CD8-positive, alpha-beta memory T cell (primary cell): ENCODE measurements around the gene ABLIM2. TPM values are rescaled to one million over a fixed set of nuclear protein-coding genes. Genes with fewer than 3 reads are reported as not detected.

Experiments
- CTCF ChIA-PET: fragments of 350-600 bp; sonication (Branson Sonifier 250); formaldehyde crosslinking; loops from one replicate; lab custom pipeline; 2021; ENCODE audit warnings: antibody characterized with exemption; lab: Charles Lee
- POLR2A ChIA-PET: fragments of 350-600 bp; sonication (Branson Sonifier 250); formaldehyde crosslinking; loops from one replicate; lab custom pipeline; 2021; ENCODE audit warnings: antibody characterized with exemption; lab: Charles Lee
- DNase-seq, 5 donors: peaks; one replicate each; pipeline versions ENCODE4 v3.0.0 to v3.0.0-alpha.2; 2020 to 2022; ENCODE audit warnings: mixed read lengths in 1 of 5
- H3K27ac ChIP-seq: one replicate; pipeline ENCODE4 v1.7.0; 2013; ENCODE audit warnings: low read depth, mild to moderate bottlenecking, low read length, moderate library complexity
- H3K27me3 ChIP-seq: 2 replicates; pipeline ENCODE4 v1.7.0; 2013; ENCODE audit warnings: low read length, mild to moderate bottlenecking; ENCODE audit not compliant: insufficient read depth, poor library complexity, severe bottlenecking
- H3K36me3 ChIP-seq: 2 replicates; pipeline ENCODE4 v1.7.0; 2013; ENCODE audit warnings: mild to moderate bottlenecking, low read length, moderate library complexity; ENCODE audit not compliant: insufficient read depth
- H3K4me1 ChIP-seq: 2 replicates; pipeline ENCODE4 v1.7.0; 2013; ENCODE audit warnings: mild to moderate bottlenecking, low read length, moderate library complexity; ENCODE audit not compliant: insufficient read depth
- H3K4me3 ChIP-seq: 2 replicates; pipeline ENCODE4 v1.7.0; 2013; ENCODE audit warnings: mild to moderate bottlenecking, low read length
- H3K9me3 ChIP-seq: 2 replicates; pipeline ENCODE4 v1.7.0; 2013; ENCODE audit warnings: mild to moderate bottlenecking, low read length
- H3K27ac Mint-ChIP-seq, 8 donors: one replicate each; pipeline ENCODE4 v1.8.0; 2020 to 2021; ENCODE audit warnings: mixed read lengths in 8 of 8, mild to moderate bottlenecking in 6 of 8, inconsistent platforms in 3 of 8, moderate library complexity in 3 of 8
- H3K27me3 Mint-ChIP-seq, 2 donors: one replicate each; pipeline ENCODE4 v1.8.0; 2020 to 2021; ENCODE audit warnings: mixed read lengths in 2 of 2, mild to moderate bottlenecking in 1 of 2, moderate library complexity in 1 of 2
- H3K36me3 Mint-ChIP-seq, 3 donors: one replicate each; pipeline ENCODE4 v1.8.0; 2020 to 2021; ENCODE audit warnings: mixed read lengths in 3 of 3, inconsistent platforms in 1 of 3, mild to moderate bottlenecking in 1 of 3
- H3K4me1 Mint-ChIP-seq, 3 donors: one replicate each; pipeline ENCODE4 v1.8.0; 2020 to 2021; ENCODE audit warnings: mixed read lengths in 3 of 3, inconsistent platforms in 1 of 3, mild to moderate bottlenecking in 1 of 3
- H3K4me3 Mint-ChIP-seq, 7 donors: one replicate each; pipeline ENCODE4 v1.8.0; 2020 to 2021; ENCODE audit warnings: mixed read lengths in 7 of 7, mild to moderate bottlenecking in 6 of 7, moderate library complexity in 4 of 7, inconsistent platforms in 2 of 7
- H3K9me3 Mint-ChIP-seq, 5 donors: one replicate each; pipeline ENCODE4 v1.8.0; 2020 to 2022; ENCODE audit warnings: mixed read lengths in 5 of 5, mild to moderate bottlenecking in 3 of 5, moderate library complexity in 2 of 5, inconsistent platforms in 1 of 5
- polyA plus RNA-seq: library from polyadenylated mRNA; unstranded; fragments of 300-500 nt; fragmentation: Illumina TruSeq; gene quantifications from one replicate; pipeline ENCODE4 v1.2.3, GENCODE V29; 2021
- total RNA-seq, 2 experiments: library from RNA; stranded (reverse); gene quantifications; one replicate each; pipeline ENCODE4 v1.2.3, GENCODE V29; 2021

ABLIM2 gene
- total and polyA plus RNA-seq, 3 experiments from 2014 or later: 0.72 to 1.2 (median 1.1) TPM

DNA sequence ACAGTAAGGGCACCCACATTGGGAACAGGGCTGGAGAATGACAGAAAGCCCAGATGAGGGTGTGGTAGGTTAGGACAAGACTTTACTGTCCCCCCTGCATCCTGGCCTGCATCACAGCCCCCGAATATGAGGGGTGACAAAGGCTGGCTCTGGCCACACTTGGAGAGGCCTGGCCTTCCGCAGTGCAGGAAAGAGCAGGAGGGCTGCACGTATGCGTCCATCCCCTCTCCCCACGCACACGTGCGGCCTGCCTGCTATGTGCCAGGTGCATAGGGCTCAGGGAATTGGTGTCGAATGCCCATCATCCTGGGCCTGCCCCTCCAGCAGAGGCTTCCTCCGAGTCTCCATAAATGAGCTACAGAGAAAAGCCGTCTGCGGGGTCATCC lies 80.5 kb downstream of the ABLIM2 start:
- H3K9me3 ChIP-seq: no peaks in the 10 kb centered on the region
- no peaks in the 10 kb centered on the region for H3K4me1 ChIP-seq
- H3K36me3 ChIP-seq: no peaks in the 10 kb centered on the region
- Mint-ChIP-seq H3K4me3 (no peak overlapping the region), H3K36me3 (no peaks in the 10 kb centered on the region), H3K4me1 (no peaks in the 10 kb centered on the region), H3K27me3 (peaks cover 1 to 2% of the 10 kb centered on the region in 2 donors), H3K27ac (no peak overlapping the region), H3K9me3 (no peaks in the 10 kb centered on the region)
- no peak for DNase-seq
- H3K27ac ChIP-seq: no peak overlapping the region
- ChIA-PET POLR2A (no interaction called here), CTCF (no interaction called here)
- no peaks in the 10 kb centered on the region for H3K27me3 ChIP-seq
- H3K4me3 ChIP-seq: no peak overlapping the region

DNA sequence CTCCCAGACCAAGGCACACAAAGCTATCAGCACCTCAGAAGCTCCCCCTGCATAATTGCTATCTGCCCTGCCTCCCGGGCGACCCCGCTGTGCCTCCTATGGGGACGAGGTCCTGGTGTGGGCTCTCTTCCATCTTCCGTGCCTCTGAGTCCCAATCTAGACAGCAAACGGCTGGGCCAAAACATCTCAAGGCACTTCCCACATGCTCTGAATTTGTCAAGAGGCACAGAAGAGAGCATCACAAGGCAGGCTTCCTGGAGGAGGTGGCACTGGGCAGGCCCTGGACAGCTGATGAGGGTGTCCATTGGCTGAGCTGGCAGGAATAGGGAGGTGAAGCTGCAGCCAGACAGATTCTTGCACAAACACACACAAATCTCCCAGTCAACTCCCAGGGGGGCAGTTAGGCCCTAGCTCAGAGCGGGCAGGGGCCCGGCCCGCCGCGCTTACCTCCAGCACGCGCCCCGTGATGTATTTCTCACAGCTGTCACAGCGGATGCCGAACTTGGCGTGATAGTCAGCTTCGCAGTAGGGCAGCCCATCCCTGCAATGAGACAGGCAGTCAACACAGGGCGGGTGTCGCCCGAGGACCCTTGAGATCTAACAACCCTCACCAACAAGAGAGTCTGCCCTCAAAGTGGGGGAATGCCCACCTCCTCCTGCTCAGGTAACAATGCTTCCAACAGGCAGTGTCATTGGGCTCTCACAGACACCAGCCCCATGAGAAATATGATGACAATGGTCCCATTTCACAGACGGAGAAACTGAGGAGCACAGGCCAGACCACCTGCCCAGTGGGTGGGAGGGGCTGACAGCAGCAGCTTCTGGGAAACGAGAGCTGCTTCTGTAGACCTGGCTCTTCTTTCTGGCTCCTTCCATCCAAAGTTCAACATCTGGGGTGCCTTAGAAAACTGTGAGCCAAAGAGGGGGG lies 81.2 kb downstream of the ABLIM2 start:
- Mint-ChIP-seq H3K27me3 (peaks cover 8 to 9% of the 10 kb centered on the region in 2 donors), H3K4me1 (no peaks in the 10 kb centered on the region), H3K4me3 (no peak overlapping the region), H3K9me3 (no peaks in the 10 kb centered on the region), H3K27ac (peak overlapping the region in 1 of 8 donors; percentile 70), H3K36me3 (no peaks in the 10 kb centered on the region)
- no peak for DNase-seq
- ChIA-PET CTCF (no interaction called here), POLR2A (no interaction called here)
- H3K27me3 ChIP-seq: no peaks in the 10 kb centered on the region
- H3K27ac ChIP-seq: no peak overlapping the region
- no peaks in the 10 kb centered on the region for H3K36me3 ChIP-seq
- H3K4me1 ChIP-seq: no peaks in the 10 kb centered on the region
- H3K4me3 ChIP-seq: no peak overlapping the region
- no peaks in the 10 kb centered on the region for H3K9me3 ChIP-seq

DNA sequence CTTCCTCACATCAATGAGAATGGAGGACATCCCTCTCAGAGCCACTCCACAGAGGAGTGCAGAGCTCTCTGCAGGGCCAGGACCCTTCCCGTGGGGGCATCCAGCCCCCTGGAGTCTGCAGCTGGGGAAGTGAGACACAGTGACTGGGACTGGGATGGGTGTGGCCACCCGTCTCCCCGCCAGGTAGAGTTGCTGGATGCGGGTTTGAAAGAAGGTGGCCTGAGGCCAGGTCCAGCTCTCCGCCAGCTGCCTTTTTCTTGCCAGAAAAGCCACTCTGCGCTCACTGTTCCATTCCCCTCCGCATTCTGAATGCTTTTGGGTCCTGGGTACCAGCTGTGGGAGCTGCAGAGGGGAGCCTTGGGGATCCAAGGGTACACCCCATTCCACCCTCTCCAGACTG lies 82.6 kb downstream of the ABLIM2 start:
- Histone ChIP-seq H3K27ac (no peak overlapping the region), H3K4me3 (no peak overlapping the region), H3K9me3 (no peaks in the 10 kb centered on the region), H3K27me3 (no peaks in the 10 kb centered on the region), H3K4me1 (no peaks in the 10 kb centered on the region), H3K36me3 (no peaks in the 10 kb centered on the region)
- Mint-ChIP-seq H3K27me3 (peaks cover 11% of the 10 kb centered on the region in 2 donors), H3K4me3 (no peak overlapping the region), H3K9me3 (no peaks in the 10 kb centered on the region), H3K36me3 (no peaks in the 10 kb centered on the region), H3K4me1 (no peaks in the 10 kb centered on the region), H3K27ac (peak overlapping the region in 1 of 8 donors; percentile 77)
- ChIA-PET CTCF (no interaction called here), POLR2A (no interaction called here)
- DNase-seq: no peak

DNA sequence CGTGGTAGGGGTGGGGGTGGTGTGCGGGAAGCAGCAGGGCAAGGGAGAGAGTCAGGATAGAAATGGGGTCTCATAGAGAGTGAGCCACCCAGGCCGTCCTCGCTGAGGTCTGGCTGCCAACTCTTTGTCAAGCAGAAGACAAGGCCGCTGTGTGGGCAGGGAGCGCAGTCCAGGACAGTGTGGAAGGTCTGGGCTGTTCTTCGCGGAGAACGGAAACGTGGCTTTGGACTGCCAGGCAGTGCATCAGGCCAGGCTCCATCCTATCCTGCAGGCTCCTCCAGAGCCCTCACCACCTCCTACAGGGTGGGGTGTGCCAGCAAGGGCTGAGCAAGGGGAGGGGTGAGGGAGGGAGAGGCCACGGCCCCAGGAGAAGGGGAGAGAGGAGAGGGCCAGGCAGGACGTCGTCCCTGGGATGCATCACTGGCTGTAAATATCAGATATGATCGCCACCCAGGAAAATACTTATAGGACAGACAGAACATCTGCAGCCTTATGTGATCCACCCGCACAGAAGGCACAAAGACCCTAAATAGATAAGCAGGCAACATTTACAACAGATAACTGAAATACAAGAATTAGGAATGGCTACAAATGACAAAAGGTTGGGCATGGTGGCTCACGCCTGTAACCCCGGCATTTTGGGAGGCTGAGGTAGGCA lies 85.3 kb downstream of the ABLIM2 start:
- CTCF ChIA-PET: no interaction called here
- no peaks in the 10 kb centered on the region for H3K9me3 ChIP-seq
- Mint-ChIP-seq H3K36me3 (no peaks in the 10 kb centered on the region), H3K4me3 (no peak overlapping the region), H3K4me1 (no peaks in the 10 kb centered on the region), H3K9me3 (no peaks in the 10 kb centered on the region), H3K27ac (no peak overlapping the region), H3K27me3 (peaks cover 11% of the 10 kb centered on the region in 2 donors)
- H3K4me1 ChIP-seq: no peaks in the 10 kb centered on the region
- no peak for DNase-seq
- H3K27ac ChIP-seq: no peak overlapping the region
- H3K27me3 ChIP-seq: no peaks in the 10 kb centered on the region
- POLR2A ChIA-PET: no interaction called here
- no peaks in the 10 kb centered on the region for H3K36me3 ChIP-seq
- H3K4me3 ChIP-seq: no peak overlapping the region

DNA sequence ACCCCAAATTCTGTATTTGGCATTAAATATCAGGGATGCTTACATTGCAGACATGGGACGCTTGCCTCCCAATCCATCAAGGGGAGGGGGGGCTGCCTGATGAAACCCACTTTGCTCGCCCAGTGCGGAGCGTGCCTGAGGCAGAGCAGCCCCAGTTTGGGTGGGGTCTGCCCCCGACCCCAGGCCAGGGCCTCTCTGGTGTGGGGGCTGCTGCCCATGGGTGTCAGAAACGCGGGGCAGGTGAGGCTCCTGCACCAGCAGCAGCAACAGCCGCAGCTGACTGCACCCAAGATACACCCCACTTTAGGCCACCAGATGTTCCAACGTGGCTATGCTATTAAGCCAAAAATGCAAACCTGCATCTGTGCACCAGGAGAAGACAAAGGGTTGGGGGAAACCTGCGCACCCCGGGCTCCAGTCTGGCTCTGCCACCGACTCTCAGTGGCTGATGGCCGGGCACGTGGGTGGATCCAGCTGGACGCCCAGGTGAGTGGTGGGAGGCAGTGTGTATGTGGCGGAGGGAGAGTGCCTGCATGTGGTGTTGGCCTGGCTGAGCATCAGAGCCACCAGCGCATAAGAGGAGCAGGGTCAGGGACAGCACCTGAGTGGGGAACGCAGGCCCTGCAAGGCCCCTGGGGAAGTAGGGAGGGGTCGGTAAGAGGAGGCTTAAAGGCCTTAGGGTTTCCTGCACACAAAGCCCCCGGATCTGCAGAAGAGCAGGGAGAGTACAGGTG lies 86.2 kb downstream of the ABLIM2 start:
- H3K27ac ChIP-seq: no peak overlapping the region
- ChIA-PET POLR2A (no interaction called here), CTCF (no interaction called here)
- Mint-ChIP-seq H3K27ac (no peak overlapping the region), H3K4me1 (no peaks in the 10 kb centered on the region), H3K4me3 (no peak overlapping the region), H3K27me3 (peaks cover 11% of the 10 kb centered on the region in 2 donors), H3K9me3 (no peaks in the 10 kb centered on the region), H3K36me3 (no peaks in the 10 kb centered on the region)
- no peak for DNase-seq
- no peaks in the 10 kb centered on the region for H3K27me3 ChIP-seq
- no peaks in the 10 kb centered on the region for H3K4me1 ChIP-seq
- H3K9me3 ChIP-seq: no peaks in the 10 kb centered on the region
- H3K36me3 ChIP-seq: no peaks in the 10 kb centered on the region
- no peak overlapping the region for H3K4me3 ChIP-seq

DNA sequence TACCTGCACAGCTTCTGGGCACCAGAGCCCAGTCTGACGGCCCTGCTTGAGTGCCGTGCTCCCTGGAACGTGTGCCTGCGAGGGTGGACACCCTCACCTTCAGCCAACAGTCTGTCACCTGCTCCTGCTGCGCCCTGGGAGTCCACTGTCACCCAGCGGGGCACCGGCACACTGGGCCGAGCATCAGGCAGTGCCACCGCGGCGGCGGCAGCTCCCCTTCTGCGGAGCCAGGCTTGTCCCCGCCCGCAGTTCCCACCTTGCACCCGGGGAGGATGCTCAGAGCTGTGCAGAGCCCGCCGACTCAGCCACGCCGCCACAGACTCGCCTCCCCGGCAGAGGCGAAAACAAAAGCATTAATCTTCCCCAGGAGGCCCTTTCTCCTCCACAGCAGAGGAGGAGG lies 86.8 kb downstream of the ABLIM2 start:
- POLR2A ChIA-PET: no interaction called here
- H3K4me1 Mint-ChIP-seq: no peaks in the 10 kb centered on the region
- CTCF ChIA-PET: no interaction called here
- Histone ChIP-seq H3K27ac (no peak overlapping the region), H3K4me3 (no peak overlapping the region), H3K4me1 (no peaks in the 10 kb centered on the region), H3K27me3 (no peaks in the 10 kb centered on the region), H3K9me3 (no peaks in the 10 kb centered on the region), H3K36me3 (no peaks in the 10 kb centered on the region)
- peaks cover 0 to 1% (median 0%) of the 10 kb centered on the region in 3 donors for H3K36me3 Mint-ChIP-seq
- H3K9me3 Mint-ChIP-seq: no peaks in the 10 kb centered on the region
- H3K27me3 Mint-ChIP-seq: peaks cover 11% of the 10 kb centered on the region in 2 donors
- no peak for DNase-seq
- H3K4me3 Mint-ChIP-seq: no peak overlapping the region
- no peak overlapping the region for H3K27ac Mint-ChIP-seq

DNA sequence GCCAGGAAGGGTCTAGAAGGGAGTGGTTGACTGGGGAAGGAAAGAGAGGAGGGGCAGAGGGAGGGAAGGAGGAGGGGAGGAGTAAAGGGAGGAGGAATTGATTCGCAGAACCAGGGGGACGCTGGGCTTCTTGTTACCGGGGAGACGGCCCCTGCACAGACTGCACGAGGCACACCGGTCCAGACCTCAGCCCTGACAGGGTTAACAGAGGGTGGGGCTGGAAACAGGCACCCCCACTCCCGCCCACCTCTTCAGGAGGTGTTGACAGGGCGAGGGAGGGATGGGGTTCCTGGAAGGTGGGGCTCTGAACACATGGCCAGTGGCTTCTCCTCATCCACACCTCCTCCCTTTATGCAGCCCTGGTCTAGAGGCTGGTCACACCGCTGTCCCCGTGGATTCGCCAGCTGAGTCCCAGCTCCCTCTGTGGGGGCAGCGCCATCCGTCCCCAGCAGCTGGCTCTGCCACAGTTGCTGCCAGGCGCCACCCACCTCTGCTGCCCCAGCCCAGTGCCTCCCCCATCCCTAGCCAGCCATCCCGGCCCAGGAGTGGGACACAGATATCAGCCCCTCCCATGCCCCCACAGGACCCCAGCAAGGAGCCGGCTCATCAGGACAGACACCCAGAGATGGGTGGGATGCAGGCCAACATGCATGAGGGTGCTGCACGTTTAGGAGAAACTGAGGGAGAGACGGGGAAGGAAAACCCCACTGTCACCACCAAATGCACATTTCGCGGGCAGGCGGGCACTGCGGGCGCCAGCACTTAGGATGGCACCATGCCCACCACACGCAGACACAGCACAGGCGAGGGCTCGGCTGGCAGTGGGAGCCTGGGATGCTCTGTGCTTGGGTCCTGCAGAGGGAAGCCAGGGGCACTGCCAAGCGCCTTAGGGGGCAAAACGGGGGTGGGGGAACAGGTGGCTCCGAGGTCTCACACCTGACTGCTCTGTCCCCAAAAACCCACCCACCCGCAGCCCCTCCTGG lies 87.6 kb downstream of the ABLIM2 start:
- CTCF ChIA-PET: no interaction called here
- no peak for DNase-seq
- peaks cover 11% of the 10 kb centered on the region in 2 donors for H3K27me3 Mint-ChIP-seq

More for the DNA sequence above, 87.6 kb downstream of the ABLIM2 start:
- H3K4me3 ChIP-seq: no peak overlapping the region
- no peak overlapping the region for H3K27ac Mint-ChIP-seq
- H3K4me1 Mint-ChIP-seq: no peaks in the 10 kb centered on the region
- H3K27ac ChIP-seq: no peak overlapping the region
- peaks cover 0 to 6% (median 0%) of the 10 kb centered on the region in 3 donors for H3K36me3 Mint-ChIP-seq
- no peaks in the 10 kb centered on the region for H3K4me1 ChIP-seq
- no peaks in the 10 kb centered on the region for H3K9me3 Mint-ChIP-seq
- POLR2A ChIA-PET: no interaction called here
- H3K9me3 ChIP-seq: no peaks in the 10 kb centered on the region
- H3K27me3 ChIP-seq: no peaks in the 10 kb centered on the region
- H3K36me3 ChIP-seq: no peaks in the 10 kb centered on the region
- H3K4me3 Mint-ChIP-seq: no peak overlapping the region
